D721Med (cell line): ENCODE data around the gene CCDC88C.
"Not testable (repeated sequence)": the region's sequence is repeated elsewhere in the genome, so short reads cannot be mapped to it uniquely, and the experiment has no call there.

Experiments used
- DNase-seq: peaks from one replicate; pipeline ENCODE4 v3.0.0; 2011; ENCODE audit warnings: low spot score; ENCODE audit not compliant: insufficient read length
- FAIRE-seq: peaks from 2 replicates; lab custom pipeline; 2011; peaks lifted over from hg19 to GRCh38; lab: Jason Lieb, UNC
- CTCF ChIP-seq: IDR thresholded peaks from 2 replicates; pipeline ENCODE4 v1.5.1; 2012; ENCODE audit warnings: mild to moderate bottlenecking, control low read depth; ENCODE audit not compliant: insufficient read depth; ENCODE audit errors: missing control alignments

CCDC88C gene

GRCh38 chr14:91228112-91229004 is 189.3 kb downstream of the CCDC88C start:
- TF ChIP-seq CTCF: no peak
- FAIRE-seq (no peak), DNase-seq (no peak)

- TF ChIP-seq CTCF: no peak
- FAIRE-seq: no peak
- DNase-seq: no peak
Measured at GRCh38 chr14:91227183-91227628, 190.4 kb downstream of the CCDC88C start.

GRCh38 chr14:91226360-91226759 is 191.3 kb downstream of the CCDC88C start:
- not testable (repeated sequence) for FAIRE-seq

GRCh38 chr14:91225025-91225424 is 192.6 kb downstream of the CCDC88C start:
- DNase-seq: no peak
- no peak for FAIRE-seq
- TF ChIP-seq CTCF: no peak

More at GRCh38 chr14:91226360-91226759, 191.3 kb downstream of the CCDC88C start:
- DNase-seq: not testable (repeated sequence)

- FAIRE-seq (no peak), DNase-seq (no peak)
- no peak for TF ChIP-seq CTCF
Measured at GRCh38 chr14:91223028-91223783, 194.4 kb downstream of the CCDC88C start.
